GM12891 (cell line): ENCODE results near the gene RAD51AP2.

ENCODE experiments used
- DNase-seq: peaks from one replicate; pipeline ENCODE4 v3.0.0; 2011; ENCODE audit warnings: low spot score; ENCODE audit not compliant: insufficient read length
- FAIRE-seq: peaks from 2 replicates; lab custom pipeline; 2011; peaks lifted over from hg19 to GRCh38; lab: Jason Lieb, UNC
- PAX5 ChIP-seq: IDR thresholded peaks from 2 replicates; pipeline ENCODE4 v1.6.1; 2011; ENCODE audit warnings: low read length, moderate library complexity, mild to moderate bottlenecking; ENCODE audit not compliant: insufficient read depth, severe bottlenecking
- POLR2A ChIP-seq: IDR thresholded peaks from 2 replicates; pipeline ENCODE4 v1.6.1; 2011; ENCODE audit warnings: low read depth, low read length, control low read depth
- POLR2AphosphoS5 ChIP-seq: IDR thresholded peaks from 2 replicates; pipeline ENCODE4 v1.6.1; 2011; ENCODE audit warnings: low read depth, low read length, control low read depth
- POU2F2 ChIP-seq: IDR thresholded peaks from 2 replicates; pipeline ENCODE4 v1.6.1; 2011; ENCODE audit warnings: low read depth, mild to moderate bottlenecking, control low read depth, low read length, moderate library complexity
- SPI1 ChIP-seq: IDR thresholded peaks from 2 replicates; pipeline ENCODE4 v1.6.1; 2011; ENCODE audit warnings: low read depth, low read length, control low read depth
- TAF1 ChIP-seq: IDR thresholded peaks from 2 replicates; pipeline ENCODE4 v1.6.1; 2011; ENCODE audit warnings: low read depth, low read length, control low read depth

Gene RAD51AP2

GRCh38 chr2:17470855-17471641 is 47.2 kb downstream of the RAD51AP2 start:
- DNase-seq (no peak), FAIRE-seq (no peak)

DNA sequence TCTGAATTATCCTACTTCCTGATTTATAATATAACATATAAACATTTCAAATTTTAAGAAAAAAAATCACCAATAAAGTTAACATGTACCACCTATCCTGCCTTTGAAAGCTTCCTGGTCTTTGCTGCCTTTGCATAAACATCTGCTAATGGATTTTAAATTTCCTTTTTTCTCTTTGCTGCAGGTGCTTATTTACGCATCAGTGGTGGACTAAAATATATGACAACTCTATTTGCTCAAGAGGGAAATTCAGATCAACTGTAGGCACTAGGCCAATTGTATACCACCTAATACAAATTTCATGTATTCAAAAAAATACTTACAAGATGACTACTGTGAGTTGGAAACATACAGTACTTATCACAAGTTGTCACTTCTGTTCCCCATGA is 57.2 kb downstream of the RAD51AP2 start:
- TF ChIP-seq POU2F2 (no peak), TAF1 (no peak), POLR2A (no peak), SPI1 (no peak)
- DNase-seq (no peak), FAIRE-seq (no peak)

More at GRCh38 chr2:17470855-17471641, 47.2 kb downstream of the RAD51AP2 start:
- TF ChIP-seq TAF1 (no peak), SPI1 (no peak), POLR2AphosphoS5 (no peak), POLR2A (no peak), PAX5 (no peak), POU2F2 (no peak)
